Eye (tissue), 1 donor: ENCODE results near the gene UPF1.
A peak's percentile ranks its signal among the peaks of the same experiment; 100 is the strongest.

ENCODE experiments used
- DNase-seq: peaks from one replicate; pipeline ENCODE4 v3.0.0-alpha.2; 2015

The UPF1 gene

GRCh38 chr19:18876865-18877264 is 45.1 kb downstream of the UPF1 start:
- no peak for DNase-seq

GRCh38 chr19:18878058-18878797 is 46.5 kb downstream of the UPF1 start:
- no peak for DNase-seq

DNA sequence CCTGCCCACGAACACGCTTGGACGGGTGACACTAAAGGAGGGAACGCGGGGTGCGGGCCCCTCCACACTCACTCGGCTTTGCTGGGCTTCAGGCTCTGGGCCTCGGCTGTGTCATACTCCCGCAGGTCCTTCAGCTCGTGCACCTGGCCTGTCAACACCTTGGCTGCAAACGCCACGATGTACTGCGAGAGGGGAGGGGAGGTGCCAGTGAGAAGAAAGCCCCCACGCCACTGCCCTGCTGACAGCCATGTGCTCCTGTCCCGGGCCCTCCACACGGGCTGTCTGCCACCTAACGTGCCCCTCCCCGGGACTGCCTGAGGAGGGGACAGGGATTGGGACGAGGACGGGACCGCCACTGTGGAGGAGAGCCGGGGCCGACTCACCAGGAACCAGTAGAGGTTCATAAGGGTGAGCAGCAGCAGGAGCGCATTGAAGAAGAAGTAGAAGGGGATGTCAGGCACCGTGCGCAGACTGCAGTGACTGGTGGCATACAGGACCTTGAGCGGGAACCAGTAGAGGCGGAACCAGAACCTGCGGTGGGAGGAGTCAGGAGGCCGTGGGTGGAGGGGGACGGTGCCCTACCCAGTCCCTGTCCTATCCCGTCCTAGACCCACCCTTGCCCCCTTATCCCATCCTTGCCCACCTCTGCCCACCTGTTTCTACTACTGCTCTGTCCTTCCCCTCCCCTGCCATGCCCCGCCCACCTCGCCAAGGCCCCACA is 47.3 kb downstream of the UPF1 start:
- no peak for DNase-seq

DNA sequence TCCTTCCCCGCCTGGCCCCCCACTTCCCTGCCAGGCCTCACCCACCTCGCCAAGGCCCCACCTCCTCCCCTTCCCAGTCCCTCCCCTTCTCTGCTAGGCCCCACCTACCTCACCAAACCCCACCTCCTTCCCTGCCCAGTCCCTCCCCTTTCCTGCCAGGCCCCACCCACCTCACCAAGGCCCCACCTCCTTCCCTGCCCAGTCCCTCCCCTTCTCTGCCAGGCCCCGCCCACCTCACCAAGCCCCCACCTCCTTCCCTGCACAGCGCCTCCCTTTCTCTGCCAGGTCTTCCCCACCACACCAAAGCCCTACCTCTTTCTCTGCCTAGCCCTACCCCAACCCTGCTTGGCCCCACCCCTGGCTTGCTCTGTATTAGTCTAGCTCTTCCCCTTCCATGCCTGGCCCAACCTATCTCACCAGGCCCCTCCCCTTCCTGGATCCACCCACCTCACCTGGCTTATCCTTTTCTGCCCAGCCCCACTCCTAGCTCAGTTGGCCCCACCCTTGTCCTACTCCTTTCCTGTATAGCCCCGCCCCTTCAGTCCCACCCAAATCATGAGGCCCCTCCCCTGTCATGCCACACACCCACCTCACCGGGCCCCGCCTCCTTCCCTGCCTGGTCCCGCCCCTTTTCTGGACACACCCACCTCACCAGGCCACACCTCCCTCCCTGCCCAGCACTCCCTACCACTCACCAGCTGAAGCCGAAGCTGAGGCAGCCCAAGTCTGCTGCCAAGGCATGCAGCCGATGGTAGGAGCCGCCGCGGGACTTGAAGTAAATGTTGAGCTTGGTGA is 48.0 kb downstream of the UPF1 start:
- DNase-seq: no peak

DNA sequence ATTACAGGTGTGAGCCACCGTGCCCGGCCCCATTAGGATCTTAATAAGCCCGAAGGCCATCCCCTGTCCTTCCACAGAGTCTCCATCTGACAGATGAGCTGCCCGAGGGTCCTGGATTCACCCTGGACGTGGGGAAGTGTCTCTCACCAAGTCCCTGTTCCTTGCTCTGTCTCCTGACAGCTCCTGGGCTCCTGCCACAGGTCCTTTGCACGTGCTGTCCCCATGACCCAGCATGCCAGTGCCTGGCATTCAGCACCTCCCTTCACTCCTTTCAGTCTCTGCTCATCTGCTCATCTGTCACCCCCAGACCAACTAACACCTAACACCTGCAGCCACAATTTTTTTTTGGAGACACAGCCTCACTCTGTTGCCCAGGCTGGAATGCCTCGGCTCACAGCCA is 49.7 kb downstream of the UPF1 start:
- no peak for DNase-seq

- no peak for DNase-seq
Measured at GRCh38 chr19:18883526-18884304, 52.0 kb downstream of the UPF1 start.

DNA sequence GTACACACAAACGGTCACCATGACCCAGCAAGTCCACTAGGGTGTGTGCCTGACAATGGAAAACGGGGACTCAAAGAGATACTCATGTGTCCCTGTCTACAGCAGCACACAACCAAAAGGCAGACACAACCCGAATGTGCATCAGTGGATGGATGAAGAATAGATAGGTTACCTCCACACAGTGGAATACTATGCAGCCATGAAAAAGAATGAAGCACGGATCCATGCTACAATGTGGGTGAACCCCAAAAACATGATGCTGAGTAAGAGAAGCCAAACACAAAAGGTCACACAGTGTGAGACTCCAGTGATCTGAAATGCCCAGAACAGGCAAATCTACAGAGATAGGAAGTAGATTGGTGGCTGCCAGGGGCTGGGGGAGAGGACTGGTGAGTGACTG is 55.2 kb downstream of the UPF1 start:
- DNase-seq: no peak

GRCh38 chr19:18889949-18890745 is 58.4 kb downstream of the UPF1 start:
- no peak for DNase-seq

- no peak for DNase-seq
Measured at GRCh38 chr19:18893587-18894253, 62.0 kb downstream of the UPF1 start.

GRCh38 chr19:18894254-18895037 is 62.7 kb downstream of the UPF1 start:
- peak; percentile 92 for DNase-seq

- peak; percentile 84 for DNase-seq
Measured at GRCh38 chr19:18895038-18895823, 63.5 kb downstream of the UPF1 start.

- DNase-seq: peak; percentile 79
Measured at GRCh38 chr19:18895824-18896341, 64.1 kb downstream of the UPF1 start, which contains the start of gene CERS1. Gene CERS1 (minus strand): TSS chr19:18896158. CDS start chr19:18896072, 86 bp downstream.

DNA sequence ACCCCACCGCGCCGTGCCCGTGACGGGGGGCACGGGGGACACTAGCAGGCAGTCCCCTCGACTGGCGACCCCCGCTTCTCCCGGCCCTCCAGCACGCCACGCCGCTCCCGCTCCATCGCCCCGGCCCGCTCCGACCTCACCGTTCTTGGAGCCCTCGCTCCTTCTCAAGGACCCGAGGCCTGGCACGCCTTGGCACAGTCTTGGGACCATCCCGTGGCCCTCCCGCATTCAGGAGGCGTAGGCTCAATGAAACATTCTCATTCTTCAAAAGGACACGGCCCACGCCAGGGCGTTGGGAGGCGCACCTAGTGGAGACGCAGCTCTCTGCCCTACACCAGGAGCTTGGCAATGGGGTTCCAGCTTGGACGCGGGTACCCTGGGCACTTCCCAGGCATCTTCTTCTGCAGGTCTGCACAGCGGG is 64.7 kb downstream of the UPF1 start:
- DNase-seq: peak; percentile 57

DNA sequence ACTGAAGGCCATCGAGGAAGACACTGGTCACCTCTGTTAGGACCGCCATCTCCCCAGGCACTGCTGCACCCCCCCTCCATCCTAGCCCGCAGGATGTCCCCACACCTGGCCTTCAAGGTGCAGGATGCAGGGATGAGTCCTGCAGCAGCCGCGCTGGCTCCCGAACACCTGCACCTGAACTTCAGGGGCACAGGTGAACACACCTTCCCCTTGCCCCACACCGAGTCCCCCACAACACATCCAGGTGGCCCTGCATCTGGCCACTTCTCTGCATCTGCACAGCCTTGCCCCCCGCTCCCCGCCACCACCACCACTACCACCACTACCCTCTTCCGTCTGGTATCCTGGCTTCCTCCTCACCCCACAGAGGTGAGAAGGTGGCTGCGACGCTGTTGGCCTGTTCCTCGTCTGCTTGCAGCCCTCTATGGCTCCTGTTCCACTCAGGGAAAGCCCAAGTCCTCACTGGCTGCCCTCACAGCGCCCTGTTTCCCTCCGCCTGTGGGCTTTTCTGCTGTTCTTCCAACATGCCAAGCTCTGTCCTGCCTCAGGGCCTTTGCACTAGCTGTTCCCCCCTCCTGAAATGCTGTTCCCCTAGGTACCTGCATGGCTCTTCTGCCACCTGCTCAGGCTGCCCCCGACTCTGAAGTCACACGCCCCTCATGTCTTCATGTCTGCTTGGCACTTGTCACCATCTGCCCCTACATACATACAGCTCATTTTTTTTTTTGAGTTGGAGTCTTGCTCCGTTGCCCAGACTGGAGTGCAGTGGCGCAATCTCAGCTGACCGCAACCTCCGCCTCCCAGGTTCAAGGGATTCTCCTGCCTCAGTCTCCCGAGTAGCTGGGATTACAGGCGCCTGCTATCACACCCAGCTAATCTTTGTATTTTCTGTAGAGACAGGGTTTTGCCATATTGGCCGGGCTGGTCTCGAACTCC is 65.6 kb downstream of the UPF1 start:
- DNase-seq: no peak

DNA sequence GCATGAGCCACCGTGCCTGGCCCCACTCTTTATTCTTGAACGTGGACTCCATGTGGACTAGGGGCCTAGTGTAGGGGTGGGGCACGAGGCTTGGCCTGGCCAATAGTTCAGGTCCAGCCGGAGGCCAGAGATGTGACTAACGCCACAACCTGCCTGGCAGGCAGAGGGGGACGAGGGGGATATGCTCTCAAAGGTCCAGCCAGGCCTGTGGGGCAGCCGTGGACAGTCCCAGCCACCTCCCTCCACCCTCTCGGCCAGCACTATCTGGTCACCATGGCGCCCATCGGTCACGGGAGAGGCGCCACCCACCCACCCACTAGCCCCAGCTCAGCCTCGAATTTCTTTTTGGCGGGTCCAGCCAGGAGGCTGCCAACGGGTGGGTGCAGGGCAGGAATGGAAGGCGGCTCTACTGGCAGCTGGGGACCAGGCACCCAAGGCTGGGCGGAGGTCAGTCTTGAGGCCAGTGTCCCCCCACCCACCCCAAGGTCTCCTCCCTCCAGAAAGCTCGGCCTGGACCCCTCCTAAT is 66.4 kb downstream of the UPF1 start:
- no peak for DNase-seq

DNA sequence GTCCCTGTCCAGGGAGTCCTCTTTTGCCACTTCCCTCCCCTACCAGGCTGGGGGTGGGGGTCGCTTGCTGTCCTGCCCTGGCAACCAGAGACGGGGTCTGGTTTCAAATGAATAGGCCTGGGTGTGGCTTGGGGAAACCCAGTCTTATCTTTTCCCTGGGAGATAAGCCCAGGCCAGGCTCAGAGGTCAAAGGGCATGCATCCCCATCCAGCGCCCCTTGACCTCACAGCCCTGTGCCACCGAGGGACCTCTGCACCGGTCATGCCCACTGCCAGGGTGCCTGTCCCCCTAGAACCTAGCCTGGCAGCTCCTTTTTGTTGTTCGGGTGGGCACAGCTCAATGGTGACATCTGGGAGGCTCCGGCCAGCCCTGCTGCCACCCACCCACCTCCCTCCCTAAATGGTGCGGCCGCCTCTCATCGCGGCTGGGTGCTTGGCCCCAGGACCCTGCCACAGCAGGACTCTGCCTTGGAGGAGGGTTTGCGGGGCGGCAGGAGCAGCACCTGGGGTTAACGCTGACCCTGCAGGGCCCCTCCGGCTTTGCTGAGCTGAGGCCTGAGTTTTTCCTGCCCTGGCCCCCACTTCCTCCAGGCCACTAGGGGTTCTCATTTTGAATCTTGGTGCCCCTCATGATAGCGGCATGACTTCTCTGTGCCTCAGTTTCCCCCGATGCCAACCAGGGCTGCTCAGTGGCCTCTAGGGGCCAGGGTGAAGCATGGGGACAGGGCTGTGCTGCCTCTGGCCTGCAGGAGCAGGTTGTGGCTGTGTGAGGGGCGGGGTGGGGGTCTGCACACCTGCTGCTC is 67.0 kb downstream of the UPF1 start:
- no peak for DNase-seq
